ENCODE measurements around the gene EFCC1.

EFCC1 gene

GRCh38 chr3:129019266-129019665 lies 18.2 kb downstream of the EFCC1 start:
- no peak for TF ChIP-seq POU2F2 (IDR thresholded peaks at IDR 0.05; ENCODE audit: low read depth, low read length)
- TF ChIP-seq POLR2A (IDR thresholded peaks at IDR 0.05; ENCODE audit: low read depth, low read length), result no peak
- no peak for TF ChIP-seq SPI1 (IDR thresholded peaks at IDR 0.05; ENCODE audit: low read depth, low read length)
- TF ChIP-seq TAF1 (IDR thresholded peaks at IDR 0.05; ENCODE audit: low read depth, low read length), result no peak
- no peak for TF ChIP-seq POLR2AphosphoS5 (IDR thresholded peaks at IDR 0.05; ENCODE audit: low read depth, low read length)
- no peak for DNase-seq (ENCODE audit: insufficient read length, low spot score)
- no peak for FAIRE-seq

GRCh38 chr3:129020691-129021090 lies 19.6 kb downstream of the EFCC1 start:
- FAIRE-seq (no peak), DNase-seq (ENCODE audit: insufficient read length, low spot score) (no peak)
- TF ChIP-seq POLR2AphosphoS5 (IDR thresholded peaks at IDR 0.05; ENCODE audit: low read depth, low read length) (no peak), PAX5 (IDR thresholded peaks at IDR 0.05; ENCODE audit: insufficient read depth, low read length, severe bottlenecking) (no peak), TAF1 (IDR thresholded peaks at IDR 0.05; ENCODE audit: low read depth, low read length) (no peak), POLR2A (IDR thresholded peaks at IDR 0.05; ENCODE audit: low read depth, low read length) (no peak), POU2F2 (IDR thresholded peaks at IDR 0.05; ENCODE audit: low read depth, low read length) (no peak), SPI1 (IDR thresholded peaks at IDR 0.05; ENCODE audit: low read depth, low read length) (no peak)

GRCh38 chr3:129021140-129021551 lies 20.0 kb downstream of the EFCC1 start:
- FAIRE-seq, result no peak
- TF ChIP-seq POLR2A (IDR thresholded peaks at IDR 0.05; ENCODE audit: low read depth, low read length) (no peak), PAX5 (IDR thresholded peaks at IDR 0.05; ENCODE audit: insufficient read depth, low read length, severe bottlenecking) (no peak), TAF1 (IDR thresholded peaks at IDR 0.05; ENCODE audit: low read depth, low read length) (no peak), POLR2AphosphoS5 (IDR thresholded peaks at IDR 0.05; ENCODE audit: low read depth, low read length) (no peak), POU2F2 (IDR thresholded peaks at IDR 0.05; ENCODE audit: low read depth, low read length) (no peak), SPI1 (IDR thresholded peaks at IDR 0.05; ENCODE audit: low read depth, low read length) (no peak)
- no peak for DNase-seq (ENCODE audit: insufficient read length, low spot score)

- DNase-seq (ENCODE audit: insufficient read length, low spot score), result no peak
- TF ChIP-seq POU2F2 (IDR thresholded peaks at IDR 0.05; ENCODE audit: low read depth, low read length), result no peak
- no peak for TF ChIP-seq POLR2A (IDR thresholded peaks at IDR 0.05; ENCODE audit: low read depth, low read length)
- TF ChIP-seq SPI1 (IDR thresholded peaks at IDR 0.05; ENCODE audit: low read depth, low read length), result no peak
- FAIRE-seq, result no peak
These were observed 21.3 kb downstream of the EFCC1 start for GRCh38 chr3:129022114-129023007.

- DNase-seq (ENCODE audit: insufficient read length, low spot score), result no peak
- no peak for FAIRE-seq
- no peak for TF ChIP-seq POU2F2 (IDR thresholded peaks at IDR 0.05; ENCODE audit: low read depth, low read length)
- no peak for TF ChIP-seq SPI1 (IDR thresholded peaks at IDR 0.05; ENCODE audit: low read depth, low read length)
- no peak for TF ChIP-seq POLR2A (IDR thresholded peaks at IDR 0.05; ENCODE audit: low read depth, low read length)
- TF ChIP-seq TAF1 (IDR thresholded peaks at IDR 0.05; ENCODE audit: low read depth, low read length), result no peak
- no peak for TF ChIP-seq PAX5 (IDR thresholded peaks at IDR 0.05; ENCODE audit: insufficient read depth, low read length, severe bottlenecking)
- TF ChIP-seq POLR2AphosphoS5 (IDR thresholded peaks at IDR 0.05; ENCODE audit: low read depth, low read length), result no peak
These were observed 21.9 kb downstream of the EFCC1 start for GRCh38 chr3:129023008-129023358.

- no peak for TF ChIP-seq POLR2A (IDR thresholded peaks at IDR 0.05; ENCODE audit: low read depth, low read length)
- no peak for TF ChIP-seq POU2F2 (IDR thresholded peaks at IDR 0.05; ENCODE audit: low read depth, low read length)
- no peak for TF ChIP-seq SPI1 (IDR thresholded peaks at IDR 0.05; ENCODE audit: low read depth, low read length)
- TF ChIP-seq PAX5 (IDR thresholded peaks at IDR 0.05; ENCODE audit: insufficient read depth, low read length, severe bottlenecking), result no peak
- no peak for TF ChIP-seq POLR2AphosphoS5 (IDR thresholded peaks at IDR 0.05; ENCODE audit: low read depth, low read length)
- TF ChIP-seq TAF1 (IDR thresholded peaks at IDR 0.05; ENCODE audit: low read depth, low read length), result no peak
- FAIRE-seq, result no peak
- no peak for DNase-seq (ENCODE audit: insufficient read length, low spot score)
These were observed 22.8 kb downstream of the EFCC1 start for GRCh38 chr3:129023909-129024308.

GRCh38 chr3:129025108-129025507 lies 24.0 kb downstream of the EFCC1 start:
- TF ChIP-seq SPI1 (IDR thresholded peaks at IDR 0.05; ENCODE audit: low read depth, low read length) (no peak), TAF1 (IDR thresholded peaks at IDR 0.05; ENCODE audit: low read depth, low read length) (no peak), PAX5 (IDR thresholded peaks at IDR 0.05; ENCODE audit: insufficient read depth, low read length, severe bottlenecking) (no peak), POLR2AphosphoS5 (IDR thresholded peaks at IDR 0.05; ENCODE audit: low read depth, low read length) (no peak)
- DNase-seq (ENCODE audit: insufficient read length, low spot score), result no peak
- FAIRE-seq, result no peak

GRCh38 chr3:129025691-129026435 lies 24.8 kb downstream of the EFCC1 start:
- FAIRE-seq, result no peak
- no peak for TF ChIP-seq POU2F2 (IDR thresholded peaks at IDR 0.05; ENCODE audit: low read depth, low read length)
- no peak for TF ChIP-seq POLR2AphosphoS5 (IDR thresholded peaks at IDR 0.05; ENCODE audit: low read depth, low read length)
- TF ChIP-seq TAF1 (IDR thresholded peaks at IDR 0.05; ENCODE audit: low read depth, low read length), result no peak
- no peak for TF ChIP-seq SPI1 (IDR thresholded peaks at IDR 0.05; ENCODE audit: low read depth, low read length)
- no peak for TF ChIP-seq POLR2A (IDR thresholded peaks at IDR 0.05; ENCODE audit: low read depth, low read length)
- no peak for TF ChIP-seq PAX5 (IDR thresholded peaks at IDR 0.05; ENCODE audit: insufficient read depth, low read length, severe bottlenecking)

GRCh38 chr3:129026728-129027543 lies 25.8 kb downstream of the EFCC1 start:
- FAIRE-seq (peak; percentile 99), DNase-seq (ENCODE audit: insufficient read length, low spot score) (peak; percentile 99)
- TF ChIP-seq POU2F2 (IDR thresholded peaks at IDR 0.05; ENCODE audit: low read depth, low read length) (peak; percentile 84), TAF1 (IDR thresholded peaks at IDR 0.05; ENCODE audit: low read depth, low read length) (no peak), POLR2A (IDR thresholded peaks at IDR 0.05; ENCODE audit: low read depth, low read length) (no peak)

More at GRCh38 chr3:129025691-129026435, 24.8 kb downstream of the EFCC1 start:
- DNase-seq (ENCODE audit: insufficient read length, low spot score), result no peak
